NCI-H446 treated with DMSO at 0.1 percent for 48 hours (cell line): ENCODE data around the gene PCNA.
"Not testable (repeated sequence)": the region's sequence is repeated elsewhere in the genome, so short reads cannot be mapped to it uniquely, and the experiment has no call there.

Experiments used
- DNase-seq: peaks from one replicate; lab custom pipeline; 2025; lab: John Stamatoyannopoulos, UW

Gene PCNA

DNA sequence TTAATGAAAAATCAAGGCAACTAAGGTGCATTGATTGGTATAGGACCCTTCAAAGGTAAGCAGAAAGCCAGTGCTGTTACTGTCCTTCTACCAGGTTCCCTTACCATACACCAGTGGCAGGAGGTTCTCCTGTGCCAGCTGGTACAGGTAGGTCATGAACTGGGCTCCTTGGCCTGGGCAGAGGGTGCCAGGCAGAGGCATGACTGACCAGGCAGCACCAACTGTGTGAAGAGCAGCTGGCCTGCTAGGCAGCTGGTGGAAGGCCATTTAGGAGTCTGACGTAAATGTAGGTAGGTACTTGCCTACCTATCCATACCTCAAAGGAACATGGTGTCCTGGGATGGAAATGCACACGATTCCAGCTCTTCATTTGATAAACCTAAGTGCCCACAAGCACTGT, 23.3 kb downstream of the PCNA start:
- no peak for DNase-seq

GRCh38 chr20:5095931-5096330, 23.8 kb downstream of the PCNA start:
- peak; percentile 63 for DNase-seq

- no peak for DNase-seq
Measured at GRCh38 chr20:5095454-5095853, 24.3 kb downstream of the PCNA start.

- no peak for DNase-seq
Measured at GRCh38 chr20:5092765-5093339, 26.9 kb downstream of the PCNA start.

DNA sequence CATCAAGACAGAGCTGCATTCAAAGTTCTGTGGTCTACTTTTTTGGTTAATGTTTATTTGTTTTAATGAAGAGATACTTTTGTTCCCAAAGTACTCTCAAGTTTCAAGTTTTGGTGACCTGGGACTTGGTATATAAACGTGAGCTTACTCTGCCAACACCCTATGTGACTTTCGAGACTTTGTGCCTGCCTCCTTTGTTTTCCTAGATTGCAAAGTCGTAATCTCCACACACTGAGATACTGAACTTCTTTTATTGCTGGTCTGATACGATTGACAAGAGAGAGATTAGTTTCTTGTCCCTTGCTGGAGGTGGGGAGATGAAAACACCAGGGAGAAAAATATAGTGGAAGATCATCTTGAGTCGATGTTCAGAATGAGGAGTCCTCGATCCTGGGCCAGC, 27.9 kb downstream of the PCNA start:
- no peak for DNase-seq

GRCh38 chr20:5090191-5090590, 29.6 kb downstream of the PCNA start:
- DNase-seq: no peak

DNA sequence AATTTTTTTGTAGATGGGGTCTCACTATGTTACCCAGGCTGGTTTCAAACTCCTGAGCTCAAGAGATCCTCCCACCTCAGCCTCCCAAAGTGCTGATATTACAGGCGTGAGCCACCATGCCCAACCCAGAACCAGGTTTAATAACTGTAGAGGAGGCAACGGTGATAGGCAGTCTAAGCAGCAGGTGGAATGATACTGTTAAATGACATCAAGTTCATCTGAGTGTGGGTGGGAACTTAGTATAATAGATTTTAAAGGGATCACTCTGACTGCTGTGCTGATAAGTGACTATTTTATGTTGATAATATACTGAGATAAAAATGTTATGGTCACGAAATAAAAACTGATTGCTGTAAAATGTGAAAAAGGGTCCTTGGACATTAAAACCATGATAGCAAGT, 31.1 kb downstream of the PCNA start:
- DNase-seq: no peak

DNA sequence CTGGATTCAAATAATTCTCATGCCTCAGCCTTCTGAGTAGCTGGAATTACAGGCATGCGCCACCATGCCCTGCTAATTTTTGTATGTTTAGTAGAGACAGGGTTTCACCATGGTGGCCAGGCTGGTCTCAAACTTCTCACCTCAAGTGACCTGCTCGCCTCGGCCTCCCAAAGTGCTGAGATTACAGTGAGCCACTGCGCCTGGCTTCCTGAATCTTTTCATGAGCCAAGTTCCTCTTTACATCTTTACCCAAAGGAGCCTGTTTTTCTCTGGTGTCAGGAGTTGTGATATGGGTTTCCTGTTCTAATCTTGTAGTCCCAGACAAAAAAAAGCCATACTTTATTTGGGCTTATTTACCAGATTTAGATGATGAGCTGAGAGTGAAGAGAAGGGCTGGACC, 34.4 kb downstream of the PCNA start:
- DNase-seq: no peak

DNA sequence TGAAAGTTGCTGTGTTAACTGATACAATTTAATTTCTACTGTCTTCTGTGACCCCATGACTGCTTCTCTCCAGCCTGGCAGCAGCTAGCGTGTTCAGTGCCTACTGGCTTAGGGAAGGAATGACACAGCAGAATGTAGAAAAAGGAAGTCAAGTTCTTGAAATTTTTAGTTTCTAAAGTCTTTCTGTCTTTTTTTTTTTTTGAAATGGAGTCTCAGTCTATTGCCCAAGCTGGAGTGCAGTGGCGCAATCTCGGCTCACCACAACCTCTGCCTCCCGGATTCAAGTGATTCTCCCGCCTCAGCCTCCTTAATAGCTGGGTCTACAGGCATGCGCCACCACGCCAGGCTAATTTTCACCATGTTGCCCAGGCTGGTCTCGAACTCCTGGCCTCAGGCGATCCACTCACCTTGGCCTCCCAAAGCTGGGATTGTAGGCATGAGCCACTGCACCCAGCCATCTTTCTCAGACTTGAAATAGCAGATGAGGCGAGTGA, 39.3 kb downstream of the PCNA start:
- DNase-seq: no peak

- no peak for DNase-seq
Measured at GRCh38 chr20:5078399-5078958, 41.3 kb downstream of the PCNA start.

- no peak for DNase-seq
Measured at GRCh38 chr20:5077761-5078387, 41.9 kb downstream of the PCNA start.

DNA sequence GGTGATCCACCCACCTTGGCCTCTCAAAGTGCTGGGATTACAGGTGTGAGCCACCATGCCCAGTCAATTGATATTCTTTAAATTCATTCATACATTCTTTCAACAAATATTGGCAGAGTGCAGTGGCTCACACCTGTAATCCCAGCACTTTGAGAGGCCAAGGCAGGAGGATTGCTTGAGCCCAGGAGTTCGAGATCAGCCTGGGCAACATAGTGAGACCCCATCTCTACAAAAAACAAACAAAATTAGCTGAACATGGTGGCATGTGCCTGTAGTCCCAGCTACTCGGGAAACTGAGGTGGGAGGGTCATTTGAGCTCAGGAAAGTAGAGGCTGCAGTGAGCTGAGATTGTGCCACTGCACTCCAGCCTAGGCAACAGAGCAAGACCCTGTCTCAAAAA, 42.8 kb downstream of the PCNA start:
- not testable (repeated sequence) for DNase-seq

- no peak for DNase-seq
Measured at GRCh38 chr20:5074232-5074674, 45.5 kb downstream of the PCNA start.

DNA sequence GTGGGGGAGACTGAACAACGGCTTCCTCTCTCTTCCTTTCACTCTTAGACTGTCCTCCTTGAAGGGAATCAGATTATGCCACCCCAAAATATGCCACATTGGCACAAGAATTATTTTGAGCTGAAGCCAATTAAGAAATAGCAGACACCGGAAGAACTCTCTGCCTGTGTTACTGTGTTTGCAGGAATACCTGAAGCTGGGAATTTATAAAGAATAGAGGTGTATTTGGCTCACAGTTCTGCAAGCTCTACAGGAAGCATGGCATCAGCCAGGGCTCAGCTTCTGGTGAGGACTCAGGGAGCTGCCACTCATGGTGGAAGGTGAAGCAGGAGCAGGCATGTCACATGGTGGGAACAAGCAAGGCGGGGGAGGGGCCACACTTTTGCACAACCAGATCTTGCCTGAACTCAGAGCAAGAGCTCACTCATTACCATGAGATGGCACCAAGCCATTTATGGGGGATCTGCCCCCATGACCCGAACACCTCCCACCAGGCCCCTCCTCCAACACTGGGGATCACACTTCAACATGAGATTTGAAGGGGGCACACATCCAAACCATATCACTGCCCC, 46.0 kb downstream of the PCNA start:
- DNase-seq: no peak

GRCh38 chr20:5072756-5073659, 46.8 kb downstream of the PCNA start:
- DNase-seq: peak; percentile 66

DNA sequence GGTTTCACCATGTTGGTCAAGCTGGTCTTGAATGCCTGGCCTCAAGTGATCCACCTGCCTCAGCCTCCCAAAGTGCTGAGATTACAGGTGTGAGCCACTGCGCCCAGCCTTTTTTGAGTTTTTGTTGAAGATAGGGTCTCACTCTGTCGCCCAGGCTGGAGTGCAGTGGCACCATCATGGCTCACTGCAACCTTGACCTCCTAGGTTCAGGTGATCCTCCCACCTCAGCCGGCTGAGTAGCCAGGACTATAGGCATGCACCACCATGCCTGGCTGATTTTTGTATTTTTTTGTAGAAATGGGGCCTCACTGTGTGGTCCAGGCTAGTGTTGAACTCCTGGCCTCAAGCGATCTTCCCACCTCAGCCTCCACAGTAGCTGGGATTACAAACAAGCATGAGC, 47.8 kb downstream of the PCNA start:
- DNase-seq: not testable (repeated sequence)

DNA sequence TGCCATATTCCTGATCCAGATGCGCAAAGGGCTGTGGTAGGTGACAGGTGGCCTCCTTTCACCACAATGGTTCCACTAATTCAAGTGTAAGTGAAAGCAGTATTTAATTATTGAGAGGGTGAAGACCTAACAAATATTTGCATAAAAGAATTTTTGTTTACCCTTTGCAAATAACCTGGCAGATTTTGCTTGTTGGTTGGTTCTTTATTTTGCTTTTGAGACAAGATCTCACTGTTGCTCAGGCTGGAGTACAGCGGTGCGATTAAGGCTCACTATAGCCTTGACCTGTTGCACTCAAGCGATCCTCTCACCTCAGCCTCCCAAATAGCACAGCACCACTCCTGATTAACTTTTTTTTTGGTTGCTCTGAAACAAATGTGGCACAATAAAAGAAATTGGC, 49.2 kb downstream of the PCNA start:
- DNase-seq: no peak

- DNase-seq: no peak
Measured at GRCh38 chr20:5070081-5070480, 49.7 kb downstream of the PCNA start.

DNA sequence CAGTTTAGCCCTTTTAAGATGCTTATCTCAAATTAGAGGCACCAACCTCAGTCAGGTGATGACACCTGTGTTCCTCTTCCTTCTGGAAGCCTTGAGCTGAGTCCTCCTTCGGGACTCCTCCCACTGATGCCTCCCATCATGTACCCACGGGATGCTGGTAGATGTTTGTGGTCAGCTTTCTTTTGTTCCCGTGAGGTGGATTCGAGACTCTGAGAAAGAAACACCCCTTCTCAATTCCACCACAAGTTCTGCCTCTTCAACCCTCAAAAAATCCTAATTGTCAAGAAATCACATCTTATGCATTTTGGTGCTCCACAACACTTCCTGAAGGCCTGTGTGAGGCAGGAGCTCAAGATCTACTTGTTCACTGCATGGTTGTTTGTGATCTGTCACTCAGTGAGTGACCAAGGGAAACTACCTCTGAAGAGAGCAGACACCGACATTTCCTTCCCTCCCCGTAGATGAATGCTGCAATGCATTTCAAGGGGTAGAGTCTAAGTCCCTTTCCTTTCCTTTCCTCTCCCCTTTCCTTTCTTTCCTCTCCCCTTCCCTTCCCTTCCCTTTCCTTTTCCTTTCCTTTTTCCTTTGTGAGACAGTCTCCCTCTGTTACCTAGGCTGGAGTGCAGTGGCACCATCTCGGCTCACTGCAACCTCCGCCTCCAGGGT, 50.5 kb downstream of the PCNA start:
- no peak for DNase-seq

GRCh38 chr20:5067877-5068645, 51.7 kb downstream of the PCNA start:
- no peak for DNase-seq

GRCh38 chr20:5065879-5066383, 53.8 kb downstream of the PCNA start:
- peak; percentile 79 for DNase-seq
